GM21526 (cell line): Measurements from ENCODE around the gene TBC1D12.

ENCODE experiments used
- ATAC-seq: cut with Tn5 transposase; IDR thresholded peaks from one replicate; pipeline ENCODE4 v1.9.1; 2021; ENCODE audit warnings: moderate library complexity; ENCODE audit not compliant: unreplicated experiment, low FRiP score

The TBC1D12 gene

GRCh38 chr10:94405406-94405805, 3.1 kb downstream of the TBC1D12 start:
- ATAC-seq = no peak

GRCh38 chr10:94407668-94408067, 5.3 kb downstream of the TBC1D12 start:
- no peak for ATAC-seq

GRCh38 chr10:94409021-94409657, 6.8 kb downstream of the TBC1D12 start:
- no peak for ATAC-seq

- no peak for ATAC-seq
Measured at GRCh38 chr10:94411304-94411703, 9.0 kb downstream of the TBC1D12 start.

- ATAC-seq = no peak
Measured at GRCh38 chr10:94412449-94412848, 10.1 kb downstream of the TBC1D12 start.

- ATAC-seq = no peak
Measured at GRCh38 chr10:94413361-94413760, 11.0 kb downstream of the TBC1D12 start.

GRCh38 chr10:94416896-94417295, 14.6 kb downstream of the TBC1D12 start:
- no peak for ATAC-seq

- ATAC-seq = no peak
Measured at GRCh38 chr10:94417321-94417720, 15.0 kb downstream of the TBC1D12 start.

- no peak for ATAC-seq
Measured at GRCh38 chr10:94420516-94420915, 18.2 kb downstream of the TBC1D12 start.

GRCh38 chr10:94420998-94421528, 18.7 kb downstream of the TBC1D12 start:
- no peak for ATAC-seq

GRCh38 chr10:94423627-94424026, 21.3 kb downstream of the TBC1D12 start:
- ATAC-seq = no peak

GRCh38 chr10:94424714-94425337, 22.5 kb downstream of the TBC1D12 start:
- ATAC-seq = no peak

- no peak for ATAC-seq
Measured at GRCh38 chr10:94425942-94426341, 23.6 kb downstream of the TBC1D12 start.

- no peak for ATAC-seq
Measured at GRCh38 chr10:94427166-94427565, 24.8 kb downstream of the TBC1D12 start.

GRCh38 chr10:94428766-94429707, 26.7 kb downstream of the TBC1D12 start:
- no peak for ATAC-seq

GRCh38 chr10:94430701-94431100, 28.4 kb downstream of the TBC1D12 start:
- no peak for ATAC-seq

GRCh38 chr10:94432443-94432842, 30.1 kb downstream of the TBC1D12 start:
- no peak for ATAC-seq

GRCh38 chr10:94439275-94439861, 37.0 kb downstream of the TBC1D12 start:
- ATAC-seq = no peak

- ATAC-seq = no peak
Measured at GRCh38 chr10:94440096-94440495, 37.8 kb downstream of the TBC1D12 start.

GRCh38 chr10:94443047-94443446, 40.7 kb downstream of the TBC1D12 start:
- no peak for ATAC-seq

- no peak for ATAC-seq
Measured at GRCh38 chr10:94443549-94443948, 41.2 kb downstream of the TBC1D12 start.
